ENCODE results near the gene IFT43.
"Not testable (repeated sequence)": the region's sequence is repeated elsewhere in the genome, so short reads cannot be mapped to it uniquely, and the experiment has no call there.

IFT43 gene

DNA sequence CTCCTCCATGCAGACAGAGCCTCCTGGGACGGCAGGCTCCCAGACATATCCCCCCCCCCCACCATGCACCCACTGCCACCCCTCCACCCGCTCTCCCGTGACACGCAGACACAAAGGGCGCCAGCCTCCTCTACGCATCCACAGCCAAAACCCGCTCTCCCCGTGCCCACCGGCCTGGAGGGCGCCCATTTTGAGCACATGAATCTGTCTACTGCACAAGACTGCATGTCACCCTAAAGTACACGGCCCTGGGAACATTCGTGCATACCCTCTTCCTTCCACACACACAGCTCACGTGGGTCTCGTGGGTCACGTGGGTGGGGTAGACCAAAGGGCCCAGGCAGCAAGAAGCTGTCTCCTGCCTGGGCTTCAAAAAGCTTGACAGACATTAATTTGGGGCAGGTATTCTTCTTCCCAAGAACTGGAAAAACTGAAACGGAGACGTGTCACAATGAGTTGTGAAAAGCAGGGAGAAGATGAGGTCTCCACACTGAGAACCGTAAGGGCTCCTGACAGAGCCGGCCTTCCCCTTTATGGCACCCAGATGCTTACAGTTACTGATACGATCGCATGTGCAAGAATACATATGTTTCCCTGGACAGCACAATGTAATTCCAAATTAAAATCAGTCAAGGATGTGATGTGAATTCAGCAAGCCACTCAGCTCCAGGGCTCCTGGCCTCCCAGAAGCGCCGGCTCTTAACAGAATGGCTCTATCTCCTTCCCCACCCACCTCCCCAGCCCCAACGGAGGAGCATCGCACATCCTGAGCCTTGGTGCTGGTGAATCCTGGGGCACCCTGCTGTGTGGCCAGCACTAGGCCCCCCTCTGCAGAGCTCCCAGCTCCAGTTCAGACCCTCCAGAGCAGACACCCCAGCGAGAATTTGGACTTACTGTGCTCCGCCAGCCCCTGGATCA lies 5.7 kb upstream of the IFT43 start:
- no peak for DNase-seq (ENCODE audit: low read depth in 1 of 2, low spot score in 1 of 2)

DNA sequence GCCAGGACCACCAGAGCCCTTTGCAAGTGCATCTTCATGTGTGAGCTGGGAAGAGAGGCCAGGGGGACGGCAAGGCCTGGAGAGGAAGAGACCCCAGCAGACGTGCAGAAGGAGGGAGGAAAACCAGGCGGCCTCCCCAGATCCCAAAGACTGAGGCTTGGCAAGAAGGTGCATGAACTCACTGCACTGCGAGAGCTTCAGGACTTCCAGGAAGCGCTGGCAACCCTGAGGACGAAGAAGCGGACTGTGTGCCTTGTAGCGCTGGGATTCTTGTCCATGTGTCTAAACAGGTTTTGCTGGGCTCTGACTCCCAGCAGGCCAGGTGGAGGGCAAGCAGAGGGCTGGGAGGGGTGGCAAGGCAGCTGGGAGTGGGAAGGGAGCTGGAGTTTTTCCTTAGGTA lies 4.7 kb upstream of the IFT43 start:
- no peak for DNase-seq (ENCODE audit: low read depth in 1 of 2, low spot score in 1 of 2)

DNA sequence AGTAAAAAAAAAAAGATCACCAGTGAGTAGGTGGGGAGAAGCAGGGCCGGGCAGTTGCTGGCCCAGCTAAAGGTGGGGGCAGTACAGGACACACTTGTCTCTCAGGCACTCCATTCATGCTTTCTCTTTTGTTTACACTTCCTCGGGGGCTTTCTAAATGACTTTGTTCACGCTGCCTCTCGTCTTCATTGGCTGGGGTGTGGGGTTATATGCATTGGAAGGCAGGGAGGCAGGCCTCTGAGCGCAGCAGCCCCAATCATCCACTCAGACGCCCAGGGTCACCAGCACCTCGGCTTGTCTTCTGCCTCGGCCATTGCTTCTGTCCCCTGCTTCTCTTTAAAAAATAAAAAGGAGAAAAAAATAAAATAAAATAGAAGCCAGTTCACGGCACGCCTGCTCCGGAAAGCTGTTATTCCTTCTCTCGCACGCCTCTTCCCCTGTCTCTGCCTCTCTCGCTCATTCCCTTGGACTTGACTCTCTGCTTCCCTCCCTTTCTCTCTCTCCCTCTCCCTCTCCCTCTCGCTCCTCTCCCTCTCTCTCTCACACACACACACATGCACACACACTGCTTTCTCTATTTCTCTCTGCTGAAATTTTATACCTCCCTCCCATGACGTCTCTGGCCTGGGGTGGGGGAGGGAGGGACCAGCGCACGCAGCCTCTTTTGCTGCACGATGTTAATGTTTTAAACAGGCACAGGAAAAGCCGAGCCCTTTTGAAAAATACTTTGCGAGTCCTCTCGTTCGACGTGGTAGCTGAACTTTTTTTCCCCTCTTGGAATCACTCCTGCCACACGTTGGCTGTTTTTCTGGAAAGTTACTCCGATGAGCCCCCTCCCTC lies 3.9 kb upstream of the IFT43 start, which contains the start of gene TGFB3:
Gene TGFB3 (minus strand): TSS at position 570 of the 840 bp plus-strand sequence. CDS start 1,102 bp downstream, outside the sequence.
- no peak for DNase-seq (ENCODE audit: low read depth in 1 of 2, low spot score in 1 of 2)

- peak; percentile 54 to 66 for DNase-seq (ENCODE audit: low read depth in 1 of 2, low spot score in 1 of 2)
These were observed 3.1 kb upstream of the IFT43 start for GRCh38 chr14:75982266-75983018.

DNA sequence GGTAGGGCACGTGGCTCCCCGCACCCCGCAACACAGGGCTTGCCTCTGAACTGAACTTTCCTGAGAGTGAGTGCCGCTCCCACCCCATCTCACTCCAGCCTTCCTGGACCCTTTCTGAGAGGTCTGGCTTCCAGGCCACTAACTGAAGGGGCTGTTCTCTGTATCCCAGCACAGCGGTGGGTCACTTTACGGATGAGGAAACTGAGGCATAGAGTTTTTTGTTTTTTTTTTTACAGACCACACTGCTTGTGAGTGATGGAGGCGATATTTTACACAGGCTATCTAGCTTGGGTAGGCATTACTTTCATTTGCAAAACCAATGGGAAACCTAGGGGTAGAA lies 2.6 kb upstream of the IFT43 start:
- DNase-seq (ENCODE audit: low read depth in 1 of 2, low spot score in 1 of 2): no peak

DNA sequence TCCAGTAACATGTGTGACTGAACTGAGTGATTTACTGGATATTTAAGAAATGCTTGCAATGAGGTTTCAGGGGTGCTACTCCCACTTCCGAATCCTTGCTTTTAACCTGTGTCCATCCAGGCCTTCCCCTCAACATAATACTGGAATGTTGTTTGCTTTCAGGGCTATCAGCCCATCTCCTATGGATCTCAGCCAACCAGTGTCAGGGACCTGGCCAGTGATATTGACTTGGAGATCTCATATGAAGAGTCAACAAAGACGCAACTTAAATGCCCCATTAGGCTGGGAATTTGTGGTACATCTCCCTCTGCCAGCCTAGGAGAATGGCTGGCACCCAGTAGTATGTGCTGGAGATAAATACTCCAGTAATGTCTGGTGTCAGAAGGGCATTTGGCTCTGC lies 889 bp upstream of the IFT43 start:
- no peak for DNase-seq (ENCODE audit: low read depth in 1 of 2, low spot score in 1 of 2)

DNA sequence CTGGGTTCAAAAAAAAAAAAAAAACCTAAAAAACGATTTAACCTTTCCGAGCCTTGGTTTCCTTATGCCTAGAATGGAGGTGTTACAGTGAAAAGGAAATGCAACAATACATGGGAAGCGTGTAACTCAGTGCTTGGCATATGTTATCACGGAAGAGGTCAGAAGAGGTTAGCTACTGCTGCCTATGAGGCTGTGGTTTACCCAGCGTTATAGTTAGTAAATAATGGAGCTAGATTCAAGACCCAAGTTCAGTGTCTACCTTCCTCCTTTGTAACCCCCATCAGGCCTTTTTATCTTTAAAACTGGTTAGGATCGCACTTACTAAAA lies 839 bp downstream of the IFT43 start:
- no peak for DNase-seq (ENCODE audit: low read depth in 1 of 2, low spot score in 1 of 2)

DNA sequence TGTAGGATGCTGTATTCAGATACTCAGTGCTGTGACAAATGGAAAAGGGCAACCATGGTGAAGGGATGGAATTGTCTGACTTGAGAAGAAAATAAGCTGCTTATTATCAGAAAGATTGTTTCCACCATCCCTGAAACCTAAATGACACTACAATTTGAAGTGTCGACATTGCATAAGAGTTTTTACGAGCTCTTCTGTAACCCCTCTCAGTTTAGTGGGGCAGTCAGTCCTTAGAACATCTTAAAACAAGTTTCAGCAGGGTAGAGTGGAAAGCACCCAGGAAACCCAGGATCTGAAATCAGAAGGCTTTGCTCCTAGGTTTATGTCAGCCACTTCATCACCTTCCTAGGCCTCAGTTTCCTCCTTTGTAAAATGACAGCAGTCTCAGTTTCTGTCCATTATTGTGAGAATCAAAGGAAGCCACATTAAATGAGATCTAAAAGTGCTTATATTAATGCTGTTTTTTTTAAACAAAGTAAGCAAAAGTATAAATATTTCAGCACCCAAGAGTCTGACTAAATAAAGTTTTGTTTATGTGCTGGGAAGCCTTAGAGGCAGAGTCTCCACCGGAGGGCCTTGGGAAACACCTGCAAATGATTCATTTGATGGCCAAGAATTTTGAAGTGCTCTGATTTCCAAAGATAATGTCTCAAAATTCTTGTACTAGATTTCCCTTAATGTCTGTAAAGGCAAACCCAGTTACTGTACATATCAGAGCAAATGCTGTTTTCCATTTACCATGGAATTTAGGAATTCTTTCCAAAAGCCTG lies 1.8 kb downstream of the IFT43 start:
- no peak for DNase-seq (ENCODE audit: low read depth in 1 of 2, low spot score in 1 of 2)

GRCh38 chr14:75989134-75989533 lies 3.6 kb downstream of the IFT43 start:
- DNase-seq (ENCODE audit: low read depth in 1 of 2, low spot score in 1 of 2): no peak

DNA sequence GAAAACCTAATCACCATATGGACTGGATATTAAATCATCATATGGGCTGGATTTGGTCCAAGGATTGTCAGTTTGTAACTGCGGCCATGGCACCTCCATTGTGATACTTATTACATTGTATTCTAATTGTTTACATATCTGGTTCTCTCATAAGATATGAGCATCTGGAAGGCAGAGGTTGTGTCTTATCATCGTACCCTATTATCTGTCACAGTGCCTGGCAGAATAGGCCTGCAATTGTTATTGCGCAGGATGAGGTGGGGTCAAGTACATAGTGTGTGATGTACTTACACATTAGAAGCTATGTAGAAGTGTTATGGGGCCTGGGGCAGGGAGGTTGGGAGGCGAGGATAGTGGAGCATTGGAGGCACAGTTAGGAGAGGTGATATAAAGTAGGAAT lies 4.7 kb downstream of the IFT43 start:
- DNase-seq (ENCODE audit: low read depth in 1 of 2, low spot score in 1 of 2): no peak

- DNase-seq (ENCODE audit: low read depth in 1 of 2, low spot score in 1 of 2): no peak
These were observed 6.2 kb downstream of the IFT43 start for GRCh38 chr14:75991753-75992152.

DNA sequence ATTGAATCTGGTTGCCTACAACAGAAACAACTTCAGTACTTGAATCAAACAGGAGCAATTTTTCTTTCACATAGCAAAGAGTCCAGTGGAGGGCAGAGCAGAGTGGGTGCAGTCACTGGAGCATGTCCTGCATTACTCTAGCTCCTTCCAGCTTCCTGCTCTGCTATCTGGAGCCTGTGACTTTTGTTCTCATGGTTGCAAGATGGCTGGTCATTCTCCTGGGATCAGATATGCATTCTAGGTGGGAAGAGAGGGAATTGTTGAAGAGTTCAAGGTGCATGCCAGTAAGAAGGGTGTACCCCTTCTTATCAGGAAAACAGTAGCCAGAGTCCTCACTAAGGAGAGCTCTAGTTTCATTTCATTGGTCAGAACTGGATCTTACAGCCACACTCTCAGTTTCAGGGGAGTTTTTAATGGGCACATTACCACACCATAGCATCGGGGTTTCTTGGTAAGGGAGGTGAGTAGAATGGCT lies 8.0 kb downstream of the IFT43 start:
- DNase-seq (ENCODE audit: low read depth in 1 of 2, low spot score in 1 of 2): no peak

- DNase-seq (ENCODE audit: low read depth in 1 of 2, low spot score in 1 of 2): no peak
These were observed 9.9 kb downstream of the IFT43 start for GRCh38 chr14:75995372-75996041.

- no peak for DNase-seq (ENCODE audit: low read depth in 1 of 2, low spot score in 1 of 2)
These were observed 10.9 kb downstream of the IFT43 start for GRCh38 chr14:75996488-75996887.

- no peak for DNase-seq (ENCODE audit: low read depth in 1 of 2, low spot score in 1 of 2)
These were observed 14.1 kb downstream of the IFT43 start for GRCh38 chr14:75999511-76000190.

DNA sequence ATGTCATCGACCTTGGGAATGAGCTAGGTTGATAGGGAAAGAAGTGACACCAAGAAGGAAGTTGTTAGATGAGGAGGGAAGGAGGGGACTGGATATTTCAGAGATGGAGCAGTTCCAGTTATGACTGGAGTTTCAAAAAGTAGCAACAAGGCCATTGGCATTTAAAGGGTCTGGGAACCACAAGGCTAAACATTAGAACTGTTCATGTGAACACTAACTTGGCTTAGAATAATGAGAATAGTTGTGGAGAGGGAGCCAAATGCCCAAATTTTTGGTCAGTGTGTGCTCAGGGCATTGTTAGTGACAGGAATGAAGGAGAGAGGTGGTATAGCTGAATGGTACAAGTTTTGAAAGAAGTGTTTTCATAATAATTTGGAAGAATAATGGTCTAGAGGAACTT lies 16.8 kb downstream of the IFT43 start:
- DNase-seq (ENCODE audit: low read depth in 1 of 2, low spot score in 1 of 2): no peak

DNA sequence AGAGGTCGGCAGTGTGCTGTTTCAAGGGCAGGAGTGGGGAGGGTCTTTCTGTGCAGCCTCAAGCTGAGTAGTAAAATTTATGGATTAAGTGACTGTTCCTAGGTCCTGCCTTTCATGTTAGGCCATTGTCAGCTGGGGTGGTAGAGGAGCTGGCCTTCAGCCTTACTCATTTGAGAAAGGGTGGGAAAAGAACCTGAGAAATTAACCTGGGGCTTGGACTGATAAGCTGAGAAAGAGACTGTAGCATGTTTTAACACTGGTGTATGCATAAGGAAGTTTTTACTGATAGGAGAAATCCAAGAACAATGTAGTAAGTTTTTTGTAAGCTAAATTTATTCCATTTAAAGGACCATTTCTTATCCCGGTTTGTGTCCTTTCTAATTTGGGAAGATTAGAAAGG lies 20.7 kb downstream of the IFT43 start:
- no peak for DNase-seq (ENCODE audit: low read depth in 1 of 2, low spot score in 1 of 2)

- no peak for DNase-seq (ENCODE audit: low read depth in 1 of 2, low spot score in 1 of 2)
These were observed 21.8 kb downstream of the IFT43 start for GRCh38 chr14:76007379-76007778.

GRCh38 chr14:76007852-76008251 lies 22.3 kb downstream of the IFT43 start:
- DNase-seq (ENCODE audit: low read depth in 1 of 2, low spot score in 1 of 2): no peak

- not testable (repeated sequence) for DNase-seq (ENCODE audit: low read depth in 1 of 2, low spot score in 1 of 2)
These were observed 24.1 kb downstream of the IFT43 start for GRCh38 chr14:76009627-76010026.
